ENCODE measurements around the gene WWP2. TPM values are rescaled to one million over a fixed set of nuclear protein-coding genes. Genes with fewer than 3 reads are reported as not detected.

WWP2 gene
- total RNA-seq, 2 experiments from 2014 or later, result 30.3 to 43.4 TPM

- H3K27ac ChIP-seq (ENCODE audit: low read depth, low read length, poor library complexity, severe bottlenecking), result no peak overlapping the region
- no peaks in the 10 kb centered on the region for H3K4me1 ChIP-seq (ENCODE audit: insufficient read depth, low read length, poor library complexity, severe bottlenecking)
- CTCF ChIA-PET (ENCODE audit: unreplicated experiment), result no interaction called here
- BruUV-seq (replicated peaks), result no TSS peak
- no peaks in the 10 kb centered on the region for H3K9me2 ChIP-seq (ENCODE audit: insufficient read depth, low read length)
- no peaks in the 10 kb centered on the region for H3K79me2 ChIP-seq (ENCODE audit: insufficient read depth, low read depth, low read length)
- no peak overlapping the region for H2AFZ ChIP-seq (ENCODE audit: low read length)
- POLR2A ChIA-PET, result interaction anchor here (0.7 to 0.9 kb wide), 2 partner anchors 30 to 146 kb away, joined by 3 read pairs; no protein-coding TSS in a partner anchor
- DNase-seq (ENCODE audit: low spot score), result no peak
- H3K36me3 ChIP-seq (ENCODE audit: insufficient read depth, low read length), result peaks cover 17% of the 10 kb centered on the region
- intact Hi-C loops (cut with micrococcal nuclease; ENCODE audit: unreplicated experiment), result no loop called here
- H3K4me2 ChIP-seq (ENCODE audit: low read length), result no peak overlapping the region
- no peak overlapping the region for H3K4me3 ChIP-seq (ENCODE audit: low read depth, low read length, poor library complexity, severe bottlenecking)
- no peak for TF ChIP-seq EZH2phosphoT487 (IDR thresholded peaks at IDR 0.05; ENCODE audit: borderline replicate concordance, low read depth, low read length)
- TF ChIP-seq CTCF (conservative IDR thresholded peaks at IDR 0.05; ENCODE audit: low read length), result no peak
- H4K20me1 ChIP-seq (ENCODE audit: insufficient read depth, low read length), result no peaks in the 10 kb centered on the region
- H3K9me3 ChIP-seq (ENCODE audit: low read length), result no peaks in the 10 kb centered on the region
Measured at GRCh38 chr16:69840975-69841374, 78.8 kb downstream of the WWP2 start.

- Histone ChIP-seq H3K9me2 (ENCODE audit: insufficient read depth, low read length) (no peaks in the 10 kb centered on the region), H3K4me2 (ENCODE audit: low read length) (no peak overlapping the region), H4K20me1 (ENCODE audit: insufficient read depth, low read length) (no peaks in the 10 kb centered on the region), H3K27ac (ENCODE audit: low read depth, low read length, poor library complexity, severe bottlenecking) (no peak overlapping the region), H3K4me1 (ENCODE audit: insufficient read depth, low read length, poor library complexity, severe bottlenecking) (no peaks in the 10 kb centered on the region), H3K4me3 (ENCODE audit: low read depth, low read length, poor library complexity, severe bottlenecking) (no peak overlapping the region), H3K36me3 (ENCODE audit: insufficient read depth, low read length) (peaks cover 23% of the 10 kb centered on the region), H3K79me2 (ENCODE audit: insufficient read depth, low read depth, low read length) (no peaks in the 10 kb centered on the region), H2AFZ (ENCODE audit: low read length) (no peak overlapping the region), H3K9me3 (ENCODE audit: low read length) (no peaks in the 10 kb centered on the region)
- ChIA-PET CTCF (ENCODE audit: unreplicated experiment) (no interaction called here), POLR2A (no interaction called here)
- TF ChIP-seq EZH2phosphoT487 (IDR thresholded peaks at IDR 0.05; ENCODE audit: borderline replicate concordance, low read depth, low read length) (no peak), CTCF (conservative IDR thresholded peaks at IDR 0.05; ENCODE audit: low read length) (no peak)
- BruUV-seq (replicated peaks), result no TSS peak
- intact Hi-C loops (cut with micrococcal nuclease; ENCODE audit: unreplicated experiment), result no loop called here
- no peak for DNase-seq (ENCODE audit: low spot score)
Measured at GRCh38 chr16:69844441-69844840, 82.3 kb downstream of the WWP2 start.

GRCh38 chr16:69845181-69845580, 83.0 kb downstream of the WWP2 start:
- Histone ChIP-seq H3K9me3 (ENCODE audit: low read length) (no peaks in the 10 kb centered on the region), H2AFZ (ENCODE audit: low read length) (no peak overlapping the region), H4K20me1 (ENCODE audit: insufficient read depth, low read length) (no peaks in the 10 kb centered on the region), H3K4me3 (ENCODE audit: low read depth, low read length, poor library complexity, severe bottlenecking) (no peak overlapping the region), H3K4me2 (ENCODE audit: low read length) (no peak overlapping the region), H3K27ac (ENCODE audit: low read depth, low read length, poor library complexity, severe bottlenecking) (no peak overlapping the region), H3K79me2 (ENCODE audit: insufficient read depth, low read depth, low read length) (no peaks in the 10 kb centered on the region), H3K4me1 (ENCODE audit: insufficient read depth, low read length, poor library complexity, severe bottlenecking) (no peaks in the 10 kb centered on the region), H3K9me2 (ENCODE audit: insufficient read depth, low read length) (no peaks in the 10 kb centered on the region), H3K36me3 (ENCODE audit: insufficient read depth, low read length) (peaks cover 18% of the 10 kb centered on the region)
- intact Hi-C loops (cut with micrococcal nuclease; ENCODE audit: unreplicated experiment), result no loop called here
- ChIA-PET CTCF (ENCODE audit: unreplicated experiment) (no interaction called here), POLR2A (interaction anchor here (0.5 to 0.6 kb wide), 2 partner anchors 71 to 1166 kb away, joined by 3 to 4 read pairs; no protein-coding TSS in a partner anchor)
- TF ChIP-seq CTCF (conservative IDR thresholded peaks at IDR 0.05; ENCODE audit: low read length) (no peak), EZH2phosphoT487 (IDR thresholded peaks at IDR 0.05; ENCODE audit: borderline replicate concordance, low read depth, low read length) (no peak)
- BruUV-seq (replicated peaks), result no TSS peak
- no peak for DNase-seq (ENCODE audit: low spot score)

Measured in OCI-LY7 (cell line).